ENCODE results near the gene PLEKHA5.

PLEKHA5 gene

GRCh38 chr12:19128485-19128884, 1.0 kb upstream of the PLEKHA5 start:
- DNase-seq = no peak

DNA sequence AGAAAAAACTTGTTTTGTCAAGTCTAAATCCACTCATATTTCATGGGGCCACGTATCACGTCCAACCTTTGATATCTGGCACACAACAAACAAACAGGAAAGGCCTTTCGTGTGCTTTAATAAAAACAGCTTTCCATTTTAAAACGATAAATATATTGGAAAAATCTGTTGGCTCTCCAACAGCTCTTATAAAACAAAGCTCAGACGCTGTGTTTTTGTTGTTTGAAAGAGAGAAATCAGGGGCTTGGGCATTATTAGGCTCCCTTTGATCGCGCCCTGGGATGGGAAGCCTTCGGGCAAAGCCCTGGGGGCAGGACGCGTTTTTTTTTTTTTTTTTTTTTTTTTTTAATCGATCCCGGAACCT, 429 bp upstream of the PLEKHA5 start:
- DNase-seq = no peak

GRCh38 chr12:19130224-19131024, 891 bp downstream of the PLEKHA5 start:
- DNase-seq = no peak

- DNase-seq = no peak
Measured at GRCh38 chr12:19131025-19131444, 1.5 kb downstream of the PLEKHA5 start.

DNA sequence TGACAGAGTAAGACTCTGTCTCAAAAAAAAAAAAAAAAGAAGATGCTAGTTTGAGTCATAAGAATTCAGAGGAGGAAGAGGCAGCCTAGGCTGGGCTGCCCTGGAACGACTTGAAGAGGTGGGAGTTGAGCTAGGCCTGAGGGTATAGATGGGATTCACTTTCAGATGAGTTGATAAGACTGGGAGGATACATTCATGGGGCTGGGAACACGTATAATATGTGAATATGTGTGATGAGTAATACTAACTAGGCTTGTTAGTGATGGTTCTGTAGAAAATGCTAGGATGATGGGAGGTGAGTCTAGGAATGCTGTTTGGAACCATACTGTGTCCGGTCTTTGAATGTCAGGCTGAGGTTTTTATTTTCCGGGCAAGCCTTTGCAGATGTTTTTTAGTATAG, 9.0 kb downstream of the PLEKHA5 start:
- no peak for DNase-seq

DNA sequence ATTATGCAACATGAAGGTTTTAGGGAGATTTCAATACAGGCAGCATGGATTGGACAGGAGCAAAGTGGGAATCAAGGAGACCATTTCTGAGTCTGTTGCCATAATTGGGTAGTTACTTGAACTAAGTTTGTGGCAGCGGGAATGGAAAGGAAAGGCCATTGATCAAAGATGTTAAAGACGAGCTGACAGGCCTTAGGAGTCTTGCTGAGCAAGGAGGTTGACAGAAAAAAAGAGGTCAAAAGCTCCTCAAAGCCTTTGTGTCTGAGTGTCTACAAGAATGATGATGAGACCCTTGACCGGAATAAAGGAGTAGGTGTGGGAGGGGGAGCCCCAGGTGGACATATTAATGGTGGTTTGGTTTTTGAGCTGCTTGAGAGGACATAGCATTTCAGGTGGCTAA, 9.4 kb downstream of the PLEKHA5 start:
- DNase-seq = no peak

- DNase-seq = no peak
Measured at GRCh38 chr12:19139615-19140194, 10.2 kb downstream of the PLEKHA5 start.

- DNase-seq = no peak
Measured at GRCh38 chr12:19140381-19141236, 11.1 kb downstream of the PLEKHA5 start.

DNA sequence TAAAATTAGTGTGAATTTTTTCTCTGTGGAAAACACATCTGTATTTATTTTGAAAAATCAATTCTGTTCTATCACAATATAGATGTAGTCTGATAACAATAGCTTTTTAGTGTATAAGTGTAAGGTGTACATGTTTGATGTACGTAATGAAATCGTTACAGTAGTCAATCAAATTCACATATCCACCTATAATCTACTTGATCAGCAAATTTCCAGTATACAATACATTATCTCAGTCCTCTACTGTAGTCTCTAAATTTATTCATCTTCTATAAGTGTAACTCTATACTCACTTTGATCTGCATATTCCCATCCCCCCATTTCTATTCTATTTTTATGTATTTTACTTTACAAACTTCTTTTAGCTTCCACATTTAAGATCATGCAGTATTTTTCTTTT, 13.0 kb downstream of the PLEKHA5 start:
- no peak for DNase-seq

DNA sequence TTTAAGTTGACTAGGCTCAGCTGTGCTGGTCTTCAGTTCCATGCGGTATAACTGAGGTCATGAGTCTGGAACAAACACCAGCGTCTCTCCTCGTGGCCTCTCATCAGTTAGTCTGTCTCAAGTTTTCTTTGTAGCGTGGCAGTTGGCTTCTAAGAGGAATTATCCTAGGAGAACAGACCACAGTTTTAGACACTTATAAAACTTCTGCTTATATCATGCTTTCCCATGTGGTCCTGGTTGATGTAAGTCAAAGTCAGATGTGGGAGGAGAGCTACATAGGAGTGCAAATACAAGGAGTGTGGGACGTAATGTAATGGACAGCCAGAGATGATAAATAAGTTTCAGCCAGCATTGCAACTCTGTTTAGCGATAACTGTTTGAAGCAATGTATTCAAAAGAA, 14.8 kb downstream of the PLEKHA5 start:
- DNase-seq = no peak

GRCh38 chr12:19144985-19145384, 15.5 kb downstream of the PLEKHA5 start:
- no peak for DNase-seq

DNA sequence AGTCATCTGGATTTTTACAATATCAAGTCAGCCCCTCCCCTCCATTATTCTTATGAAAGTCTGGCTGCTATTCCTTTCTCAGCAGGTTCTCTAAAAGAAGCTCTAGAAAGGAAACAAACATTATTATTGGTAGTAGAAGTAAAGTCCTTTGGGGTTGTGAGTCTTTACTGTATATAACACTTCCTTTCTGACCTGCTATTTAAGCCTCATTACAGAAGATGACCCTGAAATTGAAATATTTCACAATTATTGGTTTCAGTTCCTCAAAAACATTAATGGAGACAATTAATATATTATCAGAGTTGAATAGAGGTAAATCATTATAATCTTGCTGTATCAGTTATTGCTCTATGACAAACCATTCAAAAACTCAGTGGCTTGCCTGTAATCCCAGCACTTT, 19.3 kb downstream of the PLEKHA5 start:
- peak; percentile 15 for DNase-seq

- peak; percentile 24 for DNase-seq
Measured at GRCh38 chr12:19150273-19150900, 20.9 kb downstream of the PLEKHA5 start.

- no peak for DNase-seq
Measured at GRCh38 chr12:19151298-19151697, 21.8 kb downstream of the PLEKHA5 start.

DNA sequence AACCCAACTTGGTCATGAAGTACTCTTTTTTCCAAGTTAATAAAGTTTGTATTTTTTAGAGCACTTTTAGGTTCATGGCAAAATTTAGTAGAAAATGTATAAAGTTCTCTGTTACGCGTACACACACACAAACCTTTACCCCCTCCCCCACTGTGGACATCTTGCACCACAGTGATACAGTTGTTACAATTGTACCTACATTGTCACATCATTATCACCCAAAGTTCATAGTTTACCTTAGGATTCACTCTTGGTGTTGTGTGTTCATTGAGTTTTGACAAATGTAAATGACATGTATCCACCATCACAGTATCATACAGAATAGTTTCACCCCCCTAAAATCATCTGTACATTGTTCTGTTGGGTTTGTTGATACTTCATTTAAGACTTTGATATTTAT, 23.9 kb downstream of the PLEKHA5 start:
- no peak for DNase-seq

- DNase-seq = no peak
Measured at GRCh38 chr12:19154686-19155085, 25.2 kb downstream of the PLEKHA5 start.

GRCh38 chr12:19155981-19156734, 26.6 kb downstream of the PLEKHA5 start:
- no peak for DNase-seq

DNA sequence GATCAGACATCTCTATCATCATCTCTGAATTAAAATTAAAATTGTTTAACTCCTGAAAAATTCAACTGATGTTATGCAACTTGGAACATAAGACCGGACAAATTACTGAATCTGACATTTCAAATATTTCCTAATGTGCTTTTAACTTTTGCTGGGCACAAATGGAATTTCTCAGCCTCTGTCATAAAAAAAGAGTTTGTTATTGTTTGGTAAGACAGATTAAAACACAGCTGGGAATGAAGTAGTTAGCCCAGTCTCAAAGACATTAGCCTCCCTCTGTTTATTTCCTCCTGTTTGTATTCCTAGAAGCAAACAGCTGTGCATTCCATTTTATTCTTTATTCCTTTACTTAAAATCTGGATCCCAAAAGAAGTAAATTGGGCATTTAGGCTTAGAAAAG, 29.4 kb downstream of the PLEKHA5 start:
- no peak for DNase-seq

- no peak for DNase-seq
Measured at GRCh38 chr12:19161216-19161615, 31.7 kb downstream of the PLEKHA5 start.

- no peak for DNase-seq
Measured at GRCh38 chr12:19165451-19165850, 35.9 kb downstream of the PLEKHA5 start.

DNA sequence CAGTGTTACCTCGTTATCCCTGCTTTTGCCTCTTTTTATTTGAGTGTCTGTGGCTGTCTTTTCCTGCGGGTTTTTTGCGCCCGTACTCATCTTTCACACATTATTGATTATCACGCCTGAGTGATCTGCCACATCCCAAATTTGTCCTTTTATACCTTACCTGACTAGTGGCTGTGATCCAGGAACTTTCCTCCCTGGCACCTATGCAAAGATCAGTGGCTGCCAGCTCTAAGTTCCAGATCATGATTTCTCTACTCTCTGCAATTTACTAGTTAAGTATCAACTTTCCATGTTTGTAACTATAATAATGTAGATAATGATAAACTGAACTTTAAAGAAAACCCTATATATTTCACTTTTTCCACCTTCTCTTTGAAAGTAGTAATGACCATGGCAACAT, 36.9 kb downstream of the PLEKHA5 start:
- no peak for DNase-seq

DNA sequence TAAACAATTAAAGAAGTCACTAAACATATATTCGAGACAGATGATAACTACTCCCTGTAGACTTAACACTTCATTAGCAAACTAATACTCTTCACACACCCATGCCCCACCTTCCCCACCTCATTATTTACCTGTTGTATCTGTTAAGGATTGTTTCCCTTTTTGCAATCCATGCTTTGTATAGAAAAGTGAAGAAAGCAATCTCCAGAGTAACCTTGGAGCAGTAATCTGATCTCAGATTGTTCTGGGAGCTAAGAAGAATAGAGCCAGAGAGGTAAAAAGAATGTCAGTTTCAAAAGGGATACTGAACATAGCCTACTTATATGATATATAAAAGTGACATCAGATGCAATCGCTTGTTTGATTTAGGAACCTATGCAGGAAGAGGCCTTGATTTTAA, 37.4 kb downstream of the PLEKHA5 start:
- no peak for DNase-seq

DNA sequence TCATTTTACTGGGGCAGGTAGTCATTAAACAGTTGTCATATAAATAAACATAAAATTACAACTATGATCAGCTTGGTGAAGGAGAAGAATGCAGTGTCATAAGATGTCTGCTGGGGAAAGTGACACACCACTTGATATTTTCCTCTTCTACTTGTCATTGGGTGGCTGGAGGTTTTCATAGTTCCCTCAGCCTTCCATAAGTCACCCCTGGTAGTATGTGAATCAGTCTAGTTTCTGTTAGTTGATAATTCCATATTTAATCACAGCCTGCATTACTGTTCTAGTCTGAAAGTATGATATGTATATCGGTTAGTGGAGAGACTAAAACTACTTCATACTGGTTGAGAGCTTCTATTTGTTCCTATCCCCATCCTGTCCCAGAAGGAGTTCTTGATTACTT, 38.2 kb downstream of the PLEKHA5 start:
- no peak for DNase-seq
